ENCODE data around the gene ABLIM2.

DNA sequence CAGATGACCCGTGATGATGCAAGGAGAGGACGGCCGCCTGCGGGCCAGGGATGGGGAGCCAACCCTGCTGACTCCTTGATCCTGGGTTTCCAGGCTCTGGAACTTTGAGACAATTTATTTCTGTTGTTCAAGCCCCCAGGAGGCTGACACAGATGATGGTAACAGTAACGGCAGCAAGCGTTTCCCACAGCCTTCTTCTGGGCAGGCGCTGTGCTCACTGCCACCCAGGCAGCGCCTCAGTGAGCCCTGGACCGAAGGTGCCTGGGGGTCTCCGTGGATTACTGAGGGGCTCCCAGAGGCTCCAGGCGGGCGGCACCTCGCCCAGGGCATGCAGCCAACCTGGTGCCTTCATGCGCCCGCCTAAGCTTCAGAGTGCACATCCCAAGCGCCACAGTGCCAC, 115.0 kb downstream of the ABLIM2 start:
- TF ChIP-seq, protein P1, sequence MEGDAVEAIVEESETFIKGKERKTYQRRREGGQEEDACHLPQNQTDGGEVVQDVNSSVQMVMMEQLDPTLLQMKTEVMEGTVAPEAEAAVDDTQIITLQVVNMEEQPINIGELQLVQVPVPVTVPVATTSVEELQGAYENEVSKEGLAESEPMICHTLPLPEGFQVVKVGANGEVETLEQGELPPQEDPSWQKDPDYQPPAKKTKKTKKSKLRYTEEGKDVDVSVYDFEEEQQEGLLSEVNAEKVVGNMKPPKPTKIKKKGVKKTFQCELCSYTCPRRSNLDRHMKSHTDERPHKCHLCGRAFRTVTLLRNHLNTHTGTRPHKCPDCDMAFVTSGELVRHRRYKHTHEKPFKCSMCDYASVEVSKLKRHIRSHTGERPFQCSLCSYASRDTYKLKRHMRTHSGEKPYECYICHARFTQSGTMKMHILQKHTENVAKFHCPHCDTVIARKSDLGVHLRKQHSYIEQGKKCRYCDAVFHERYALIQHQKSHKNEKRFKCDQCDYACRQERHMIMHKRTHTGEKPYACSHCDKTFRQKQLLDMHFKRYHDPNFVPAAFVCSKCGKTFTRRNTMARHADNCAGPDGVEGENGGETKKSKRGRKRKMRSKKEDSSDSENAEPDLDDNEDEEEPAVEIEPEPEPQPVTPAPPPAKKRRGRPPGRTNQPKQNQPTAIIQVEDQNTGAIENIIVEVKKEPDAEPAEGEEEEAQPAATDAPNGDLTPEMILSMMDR (conservative IDR thresholded peaks at IDR 0.05 in 1 of 2, IDR thresholded peaks at IDR 0.05 in 1 of 2; ENCODE audit: extremely low read depth in 1 of 2, insufficient read depth in 1 of 2, low read depth in 1 of 2, low read length in 2 of 2) = no peak
- no peak for TF ChIP-seq EZH2 (IDR thresholded peaks at IDR 0.05; ENCODE audit: borderline replicate concordance, low read length)

All from mammary epithelial cell (primary cell).